Nephron progenitor cell (in vitro differentiated cells): ENCODE data around the gene CHIC2.

Experiments used
- DNase-seq: peaks from one replicate; pipeline ENCODE4 v3.0.0; 2021
- H3K27ac Mint-ChIP-seq: 2 replicates; pipeline ENCODE4 v1.8.0; 2021; ENCODE audit warnings: mild to moderate bottlenecking, moderate library complexity, mixed read lengths
- H3K27me3 Mint-ChIP-seq: 2 replicates; pipeline ENCODE4 v1.8.0; 2021; ENCODE audit warnings: mild to moderate bottlenecking, low read depth, mixed read lengths; ENCODE audit not compliant: poor library complexity
- H3K36me3 Mint-ChIP-seq: 2 replicates; pipeline ENCODE4 v1.8.0; 2021; ENCODE audit warnings: low read depth, mixed read lengths
- H3K4me1 Mint-ChIP-seq: 2 replicates; pipeline ENCODE4 v1.8.0; 2021; ENCODE audit warnings: mixed read lengths
- H3K4me3 Mint-ChIP-seq: 2 replicates; pipeline ENCODE4 v1.8.0; 2021; ENCODE audit warnings: mild to moderate bottlenecking, moderate library complexity, mixed read lengths
- H3K9me3 Mint-ChIP-seq: 2 replicates; pipeline ENCODE4 v1.8.0; 2021; ENCODE audit warnings: mild to moderate bottlenecking, moderate library complexity, mixed read lengths
- TF ChIP-seq, protein P1 (sequence below): fragments of 200-600 bp; sonication (generic); IDR thresholded peaks from 2 replicates; pipeline ENCODE4 v1.5.0; 2021; ENCODE audit warnings: antibody characterized with exemption

The CHIC2 gene

GRCh38 chr4:54063737-54064316 lies 578 bp downstream of the CHIC2 start:
- H3K9me3 Mint-ChIP-seq = no peaks in the 10 kb centered on the region
- H3K4me1 Mint-ChIP-seq = peaks cover 56% of the 10 kb centered on the region
- H3K4me3 Mint-ChIP-seq = peak overlapping the region; percentile 89
- peak overlapping the region; percentile 92 for H3K27ac Mint-ChIP-seq
- TF ChIP-seq, protein P1, sequence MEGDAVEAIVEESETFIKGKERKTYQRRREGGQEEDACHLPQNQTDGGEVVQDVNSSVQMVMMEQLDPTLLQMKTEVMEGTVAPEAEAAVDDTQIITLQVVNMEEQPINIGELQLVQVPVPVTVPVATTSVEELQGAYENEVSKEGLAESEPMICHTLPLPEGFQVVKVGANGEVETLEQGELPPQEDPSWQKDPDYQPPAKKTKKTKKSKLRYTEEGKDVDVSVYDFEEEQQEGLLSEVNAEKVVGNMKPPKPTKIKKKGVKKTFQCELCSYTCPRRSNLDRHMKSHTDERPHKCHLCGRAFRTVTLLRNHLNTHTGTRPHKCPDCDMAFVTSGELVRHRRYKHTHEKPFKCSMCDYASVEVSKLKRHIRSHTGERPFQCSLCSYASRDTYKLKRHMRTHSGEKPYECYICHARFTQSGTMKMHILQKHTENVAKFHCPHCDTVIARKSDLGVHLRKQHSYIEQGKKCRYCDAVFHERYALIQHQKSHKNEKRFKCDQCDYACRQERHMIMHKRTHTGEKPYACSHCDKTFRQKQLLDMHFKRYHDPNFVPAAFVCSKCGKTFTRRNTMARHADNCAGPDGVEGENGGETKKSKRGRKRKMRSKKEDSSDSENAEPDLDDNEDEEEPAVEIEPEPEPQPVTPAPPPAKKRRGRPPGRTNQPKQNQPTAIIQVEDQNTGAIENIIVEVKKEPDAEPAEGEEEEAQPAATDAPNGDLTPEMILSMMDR = no peak
- no peak for DNase-seq
- peaks cover 14% of the 10 kb centered on the region for H3K27me3 Mint-ChIP-seq
- H3K36me3 Mint-ChIP-seq = no peaks in the 10 kb centered on the region

GRCh38 chr4:54063229-54063628 lies 1.2 kb downstream of the CHIC2 start:
- H3K36me3 Mint-ChIP-seq = no peaks in the 10 kb centered on the region
- DNase-seq = no peak
- H3K9me3 Mint-ChIP-seq = no peaks in the 10 kb centered on the region
- TF ChIP-seq, protein P1 = no peak
- H3K27me3 Mint-ChIP-seq = peaks cover 13% of the 10 kb centered on the region
- H3K4me3 Mint-ChIP-seq = peak overlapping the region; percentile 89
- peaks cover 56% of the 10 kb centered on the region for H3K4me1 Mint-ChIP-seq
- H3K27ac Mint-ChIP-seq = peak overlapping the region; percentile 92

DNA sequence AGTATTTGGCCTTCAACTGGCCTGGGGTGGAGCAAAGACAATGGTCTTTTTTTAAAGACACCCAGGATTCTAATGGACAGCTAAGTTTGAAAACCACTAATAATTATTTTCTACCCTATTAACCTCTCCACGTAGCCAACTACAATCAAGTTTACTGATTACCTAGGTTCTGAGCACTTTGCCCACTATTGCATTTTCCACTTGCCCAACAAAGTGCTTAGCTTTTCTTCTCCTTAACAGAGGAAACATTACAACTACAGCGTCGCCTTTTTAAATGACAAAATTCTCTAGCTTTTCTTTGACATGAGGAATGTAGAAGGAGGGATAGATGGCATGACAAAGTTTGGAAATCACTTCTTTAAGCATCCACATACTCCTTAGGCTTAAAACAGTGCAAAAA lies 2.0 kb downstream of the CHIC2 start:
- H3K27me3 Mint-ChIP-seq = peaks cover 8% of the 10 kb centered on the region
- peaks cover 53% of the 10 kb centered on the region for H3K4me1 Mint-ChIP-seq
- peak overlapping the region; percentile 89 for H3K4me3 Mint-ChIP-seq
- no peak overlapping the region for H3K27ac Mint-ChIP-seq
- DNase-seq = no peak
- H3K36me3 Mint-ChIP-seq = no peaks in the 10 kb centered on the region
- TF ChIP-seq, protein P1 = no peak
- no peaks in the 10 kb centered on the region for H3K9me3 Mint-ChIP-seq

DNA sequence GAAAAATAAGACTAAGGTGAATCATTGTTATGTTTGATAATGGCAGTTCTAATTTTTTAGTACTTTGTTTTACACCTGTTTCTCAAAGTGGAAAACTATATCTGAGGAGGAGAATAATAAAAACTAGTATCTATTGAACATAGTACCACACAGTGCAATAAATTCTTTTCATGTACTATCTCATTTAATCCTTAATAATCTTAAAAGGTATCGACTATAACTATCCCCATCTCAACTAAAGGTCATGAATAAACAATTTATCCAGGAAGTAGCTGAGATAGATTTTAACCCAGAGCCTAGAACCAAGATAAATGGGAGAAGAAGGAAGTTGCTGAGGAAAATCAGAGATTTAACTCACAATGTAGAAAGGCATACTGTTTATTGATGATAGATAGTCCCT lies 2.5 kb downstream of the CHIC2 start:
- H3K4me3 Mint-ChIP-seq = peak overlapping the region; percentile 64
- H3K36me3 Mint-ChIP-seq = no peaks in the 10 kb centered on the region
- peaks cover 48% of the 10 kb centered on the region for H3K4me1 Mint-ChIP-seq
- TF ChIP-seq, protein P1 = no peak
- H3K27me3 Mint-ChIP-seq = peaks cover 5% of the 10 kb centered on the region
- H3K27ac Mint-ChIP-seq = no peak overlapping the region
- no peak for DNase-seq
- no peaks in the 10 kb centered on the region for H3K9me3 Mint-ChIP-seq

GRCh38 chr4:54061067-54061466 lies 3.3 kb downstream of the CHIC2 start:
- H3K27me3 Mint-ChIP-seq = peaks cover 5% of the 10 kb centered on the region
- no peaks in the 10 kb centered on the region for H3K36me3 Mint-ChIP-seq
- no peak for DNase-seq
- no peak overlapping the region for H3K27ac Mint-ChIP-seq
- peaks cover 43% of the 10 kb centered on the region for H3K4me1 Mint-ChIP-seq
- TF ChIP-seq, protein P1 = no peak
- peak overlapping the region; percentile 64 for H3K4me3 Mint-ChIP-seq
- no peaks in the 10 kb centered on the region for H3K9me3 Mint-ChIP-seq

DNA sequence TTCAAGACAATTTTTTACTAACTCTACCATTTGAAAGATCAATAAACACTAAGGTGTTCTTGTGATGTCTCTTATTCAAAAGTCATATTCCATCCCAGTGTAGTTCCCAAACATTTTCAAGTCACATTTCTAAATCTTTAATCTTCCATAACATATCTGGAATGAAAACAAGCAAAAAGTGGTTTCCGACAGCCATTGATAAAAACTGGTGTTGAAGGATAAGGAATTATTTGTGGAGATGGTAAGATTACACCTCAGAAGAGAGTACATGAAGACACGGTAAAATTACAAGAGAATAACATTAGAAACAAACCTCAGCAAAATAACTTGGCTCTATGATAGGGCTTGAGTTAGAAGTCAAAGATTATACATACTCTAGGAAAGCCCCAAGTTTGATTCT lies 4.3 kb downstream of the CHIC2 start:
- H3K27me3 Mint-ChIP-seq = no peaks in the 10 kb centered on the region
- H3K9me3 Mint-ChIP-seq = no peaks in the 10 kb centered on the region
- TF ChIP-seq, protein P1 = no peak
- H3K4me3 Mint-ChIP-seq = no peak overlapping the region
- H3K27ac Mint-ChIP-seq = no peak overlapping the region
- peaks cover 34% of the 10 kb centered on the region for H3K4me1 Mint-ChIP-seq
- DNase-seq = no peak
- H3K36me3 Mint-ChIP-seq = no peaks in the 10 kb centered on the region
